ENCODE results near the gene DYNC1H1.

The DYNC1H1 gene

GRCh38 chr14:101964297-101965180, at the start of gene DYNC1H1:
DYNC1H1 (plus strand) TSS chr14:101964573; CDS start chr14:101964692, 119 bp downstream.
- peak; percentile 74 to 82 for DNase-seq (ENCODE audit: low read depth in 2 of 2)

GRCh38 chr14:101915871-101916815, 48.2 kb upstream of the DYNC1H1 start:
- no peak for DNase-seq (ENCODE audit: low read depth in 2 of 2)

GRCh38 chr14:101916816-101917412, 47.5 kb upstream of the DYNC1H1 start:
- DNase-seq (ENCODE audit: low read depth in 2 of 2): no peak

GRCh38 chr14:101917413-101918017, 46.9 kb upstream of the DYNC1H1 start:
- DNase-seq (ENCODE audit: low read depth in 2 of 2): no peak

- DNase-seq (ENCODE audit: low read depth in 2 of 2): no peak
These were observed 46.0 kb upstream of the DYNC1H1 start for GRCh38 chr14:101918065-101918989.

GRCh38 chr14:101920271-101920670, 44.1 kb upstream of the DYNC1H1 start:
- DNase-seq (ENCODE audit: low read depth in 2 of 2): no peak

- DNase-seq (ENCODE audit: low read depth in 2 of 2): no peak
These were observed 41.5 kb upstream of the DYNC1H1 start for GRCh38 chr14:101922866-101923265.

- no peak for DNase-seq (ENCODE audit: low read depth in 2 of 2)
These were observed 39.2 kb upstream of the DYNC1H1 start for GRCh38 chr14:101925152-101925551.

- DNase-seq (ENCODE audit: low read depth in 2 of 2): no peak
These were observed 38.3 kb upstream of the DYNC1H1 start for GRCh38 chr14:101926085-101926484.

GRCh38 chr14:101926620-101927019, 37.8 kb upstream of the DYNC1H1 start:
- no peak for DNase-seq (ENCODE audit: low read depth in 2 of 2)

GRCh38 chr14:101927859-101928258, 36.5 kb upstream of the DYNC1H1 start:
- DNase-seq (ENCODE audit: low read depth in 2 of 2): no peak

- no peak for DNase-seq (ENCODE audit: low read depth in 2 of 2)
These were observed 35.9 kb upstream of the DYNC1H1 start for GRCh38 chr14:101928415-101928841.

GRCh38 chr14:101929096-101929495, 35.3 kb upstream of the DYNC1H1 start:
- DNase-seq (ENCODE audit: low read depth in 2 of 2): no peak

GRCh38 chr14:101929946-101930345, 34.4 kb upstream of the DYNC1H1 start:
- DNase-seq (ENCODE audit: low read depth in 2 of 2): no peak

- no peak for DNase-seq (ENCODE audit: low read depth in 2 of 2)
These were observed 31.7 kb upstream of the DYNC1H1 start for GRCh38 chr14:101932673-101933072.

- DNase-seq (ENCODE audit: low read depth in 2 of 2): no peak
These were observed 31.2 kb upstream of the DYNC1H1 start for GRCh38 chr14:101933209-101933608.

- DNase-seq (ENCODE audit: low read depth in 2 of 2): no peak
These were observed 29.7 kb upstream of the DYNC1H1 start for GRCh38 chr14:101934601-101935150.

GRCh38 chr14:101937926-101938767, 26.2 kb upstream of the DYNC1H1 start:
- no peak for DNase-seq (ENCODE audit: low read depth in 2 of 2)

- no peak for DNase-seq (ENCODE audit: low read depth in 2 of 2)
These were observed 24.7 kb upstream of the DYNC1H1 start for GRCh38 chr14:101939646-101940170.
